SK-N-SH treated with all-trans-retinoic acid at 6 μM for 48 hours (cell line): ENCODE data around the gene TANC1.

Experiments
- ATAC-seq: fragments of 200-7000 bp; cut with Tn5 transposase; 3 replicates; pipeline ENCODE4 v1.9.1; 2020; ENCODE audit warnings: mild to moderate bottlenecking, moderate library complexity
- ARNTL ChIP-seq: fragments of 450-650 bp; formaldehyde crosslinking; IDR thresholded peaks from 2 replicates; pipeline ENCODE4 v1.5.0; 2020; ENCODE audit warnings: low read depth, mild to moderate bottlenecking, moderate library complexity, borderline replicate concordance
- BACH2 ChIP-seq: fragments of 250-450 bp; sonication (Bioruptor Pico); IDR thresholded peaks from 2 replicates; pipeline ENCODE4 v1.9.0; 2021; ENCODE audit warnings: mild to moderate bottlenecking, borderline replicate concordance
- CREB5 ChIP-seq: fragments of 250-450 bp; sonication (Bioruptor Pico); IDR thresholded peaks from 2 replicates; pipeline ENCODE4 v1.5.1; 2020; ENCODE audit warnings: low read depth, mild to moderate bottlenecking, moderate library complexity
- CSDC2 ChIP-seq: fragments of 250-450 bp; sonication (Bioruptor Pico); IDR thresholded peaks from 2 replicates; pipeline ENCODE4 v1.5.0; 2020; ENCODE audit warnings: mild to moderate bottlenecking, moderate library complexity
- ESRRG ChIP-seq: fragments of 250-450 bp; sonication (Bioruptor Pico); IDR thresholded peaks from 2 replicates; pipeline ENCODE4 v1.6.1; 2021; ENCODE audit warnings: mild to moderate bottlenecking
- GLIS3 ChIP-seq: fragments of 250-450 bp; sonication (Bioruptor Pico); IDR thresholded peaks from 2 replicates; pipeline ENCODE4 v1.5.0; 2020; ENCODE audit warnings: mild to moderate bottlenecking, moderate library complexity
- ISL1 ChIP-seq: fragments of 250-450 bp; sonication (Bioruptor Pico); IDR thresholded peaks from 2 replicates; pipeline ENCODE4 v2.1.2; 2022; ENCODE audit warnings: mild to moderate bottlenecking, moderate library complexity
- OSR1 ChIP-seq: fragments of 250-450 bp; sonication (Bioruptor Pico); IDR thresholded peaks from 2 replicates; pipeline ENCODE4 v1.8.0; 2022; ENCODE audit warnings: moderate library complexity, mild to moderate bottlenecking, inconsistent platforms
- PATZ1 ChIP-seq: fragments of 250-450 bp; sonication (Bioruptor Pico); IDR thresholded peaks from 2 replicates; pipeline ENCODE4 v1.8.0; 2020; ENCODE audit warnings: mild to moderate bottlenecking, moderate library complexity, borderline replicate concordance
- PPARA ChIP-seq: fragments of 250-450 bp; sonication (Bioruptor Pico); IDR thresholded peaks from 2 replicates; pipeline ENCODE4 v1.5.0; 2020; ENCODE audit warnings: mild to moderate bottlenecking, borderline replicate concordance
- RARB ChIP-seq: fragments of 250-450 bp; sonication (Bioruptor Pico); IDR thresholded peaks from 2 replicates; pipeline ENCODE4 v1.8.0; 2021; ENCODE audit warnings: mild to moderate bottlenecking, moderate library complexity
- SNAI2 ChIP-seq: fragments of 250-450 bp; sonication (Bioruptor Pico); IDR thresholded peaks from 2 replicates; pipeline ENCODE4 v1.5.0; 2020; ENCODE audit warnings: mild to moderate bottlenecking, moderate library complexity
- TCF4 ChIP-seq: fragments of 250-450 bp; sonication (Bioruptor Pico); IDR thresholded peaks from 2 replicates; pipeline ENCODE4 v1.8.0; 2021; ENCODE audit warnings: mild to moderate bottlenecking, moderate library complexity, borderline replicate concordance
- TOX ChIP-seq: fragments of 250-450 bp; sonication (Bioruptor Pico); IDR thresholded peaks from 2 replicates; pipeline ENCODE4 v1.8.0; 2021; ENCODE audit warnings: mild to moderate bottlenecking, moderate library complexity, borderline replicate concordance
- ZC3H10 ChIP-seq: fragments of 250-450 bp; sonication (Bioruptor Pico); IDR thresholded peaks from 2 replicates; pipeline ENCODE4 v1.5.1; 2021; ENCODE audit warnings: mild to moderate bottlenecking, moderate library complexity
- ZFP3 ChIP-seq: fragments of 250-450 bp; sonication (Bioruptor Pico); IDR thresholded peaks from 2 replicates; pipeline ENCODE4 v1.5.0; 2020; ENCODE audit warnings: mild to moderate bottlenecking, moderate library complexity
- ZFP30 ChIP-seq: fragments of 450-650 bp; formaldehyde crosslinking; IDR thresholded peaks from 2 replicates; pipeline ENCODE4 v1.5.0; 2022; ENCODE audit warnings: mild to moderate bottlenecking, moderate library complexity
- ZNF565 ChIP-seq: fragments of 450-650 bp; formaldehyde crosslinking; conservative IDR thresholded peaks from 2 replicates; pipeline ENCODE4 v1.5.0; 2020; ENCODE audit warnings: low read depth, mild to moderate bottlenecking, moderate library complexity
- ZNF8 ChIP-seq: fragments of 450-650 bp; formaldehyde crosslinking; IDR thresholded peaks from 2 replicates; pipeline ENCODE4 v1.5.0; 2020; ENCODE audit warnings: mild to moderate bottlenecking, moderate library complexity
- TF ChIP-seq, protein P1 (sequence below): fragments of 250-450 bp; sonication (Bioruptor Pico); IDR thresholded peaks from 2 replicates; pipeline ENCODE4 v1.8.0; 2021; ENCODE audit warnings: low read depth, mild to moderate bottlenecking, moderate library complexity, borderline replicate concordance
- TF ChIP-seq, protein P2 (sequence below): fragments of 250-450 bp; sonication (Bioruptor Pico); IDR thresholded peaks from 2 replicates; pipeline ENCODE4 v1.5.0; 2020; ENCODE audit warnings: mild to moderate bottlenecking, moderate library complexity

The TANC1 gene

DNA sequence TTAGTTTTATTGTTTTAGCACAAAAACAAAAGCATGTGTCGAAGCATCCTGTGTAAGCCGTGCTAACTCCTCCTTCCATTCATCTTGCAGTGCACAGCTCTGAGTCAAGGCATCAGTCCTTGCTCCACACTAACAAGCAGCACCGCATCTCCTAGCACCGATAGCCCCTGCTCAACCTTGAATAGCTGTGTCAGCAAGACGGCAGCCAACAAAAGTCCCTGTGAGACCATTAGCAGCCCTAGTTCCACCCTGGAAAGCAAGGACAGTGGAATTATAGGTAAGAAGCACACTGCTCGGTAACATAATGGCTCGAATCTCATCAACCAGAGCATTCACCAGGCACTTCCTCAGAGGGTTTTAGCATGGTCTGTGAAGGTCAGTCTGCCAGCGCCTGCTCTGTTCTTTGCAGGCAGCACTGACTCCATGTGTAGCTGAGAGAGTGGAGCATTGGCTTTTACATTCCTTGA lies 181.9 kb downstream of the TANC1 start:
- no peak for TF ChIP-seq TOX (CRISPR knock-in tag)
- no peak for TF ChIP-seq ISL1 (CRISPR knock-in tag)
- TF ChIP-seq ZNF565 (CRISPR knock-in tag) = no peak
- TF ChIP-seq, protein P1, sequence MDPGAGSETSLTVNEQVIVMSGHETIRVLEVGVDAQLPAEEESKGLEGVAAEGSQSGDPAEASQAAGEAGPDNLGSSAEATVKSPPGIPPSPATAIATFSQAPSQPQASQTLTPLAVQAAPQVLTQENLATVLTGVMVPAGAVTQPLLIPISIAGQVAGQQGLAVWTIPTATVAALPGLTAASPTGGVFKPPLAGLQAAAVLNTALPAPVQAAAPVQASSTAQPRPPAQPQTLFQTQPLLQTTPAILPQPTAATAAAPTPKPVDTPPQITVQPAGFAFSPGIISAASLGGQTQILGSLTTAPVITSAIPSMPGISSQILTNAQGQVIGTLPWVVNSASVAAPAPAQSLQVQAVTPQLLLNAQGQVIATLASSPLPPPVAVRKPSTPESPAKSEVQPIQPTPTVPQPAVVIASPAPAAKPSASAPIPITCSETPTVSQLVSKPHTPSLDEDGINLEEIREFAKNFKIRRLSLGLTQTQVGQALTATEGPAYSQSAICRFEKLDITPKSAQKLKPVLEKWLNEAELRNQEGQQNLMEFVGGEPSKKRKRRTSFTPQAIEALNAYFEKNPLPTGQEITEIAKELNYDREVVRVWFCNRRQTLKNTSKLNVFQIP = no peak
- TF ChIP-seq PATZ1 (CRISPR knock-in tag) = no peak
- TF ChIP-seq PPARA (CRISPR knock-in tag) = no peak
- TF ChIP-seq, protein P2, sequence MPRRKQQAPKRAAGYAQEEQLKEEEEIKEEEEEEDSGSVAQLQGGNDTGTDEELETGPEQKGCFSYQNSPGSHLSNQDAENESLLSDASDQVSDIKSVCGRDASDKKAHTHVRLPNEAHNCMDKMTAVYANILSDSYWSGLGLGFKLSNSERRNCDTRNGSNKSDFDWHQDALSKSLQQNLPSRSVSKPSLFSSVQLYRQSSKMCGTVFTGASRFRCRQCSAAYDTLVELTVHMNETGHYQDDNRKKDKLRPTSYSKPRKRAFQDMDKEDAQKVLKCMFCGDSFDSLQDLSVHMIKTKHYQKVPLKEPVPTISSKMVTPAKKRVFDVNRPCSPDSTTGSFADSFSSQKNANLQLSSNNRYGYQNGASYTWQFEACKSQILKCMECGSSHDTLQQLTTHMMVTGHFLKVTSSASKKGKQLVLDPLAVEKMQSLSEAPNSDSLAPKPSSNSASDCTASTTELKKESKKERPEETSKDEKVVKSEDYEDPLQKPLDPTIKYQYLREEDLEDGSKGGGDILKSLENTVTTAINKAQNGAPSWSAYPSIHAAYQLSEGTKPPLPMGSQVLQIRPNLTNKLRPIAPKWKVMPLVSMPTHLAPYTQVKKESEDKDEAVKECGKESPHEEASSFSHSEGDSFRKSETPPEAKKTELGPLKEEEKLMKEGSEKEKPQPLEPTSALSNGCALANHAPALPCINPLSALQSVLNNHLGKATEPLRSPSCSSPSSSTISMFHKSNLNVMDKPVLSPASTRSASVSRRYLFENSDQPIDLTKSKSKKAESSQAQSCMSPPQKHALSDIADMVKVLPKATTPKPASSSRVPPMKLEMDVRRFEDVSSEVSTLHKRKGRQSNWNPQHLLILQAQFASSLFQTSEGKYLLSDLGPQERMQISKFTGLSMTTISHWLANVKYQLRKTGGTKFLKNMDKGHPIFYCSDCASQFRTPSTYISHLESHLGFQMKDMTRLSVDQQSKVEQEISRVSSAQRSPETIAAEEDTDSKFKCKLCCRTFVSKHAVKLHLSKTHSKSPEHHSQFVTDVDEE (CRISPR knock-in tag) = no peak
- TF ChIP-seq CSDC2 = no peak
- no peak for TF ChIP-seq CREB5 (CRISPR knock-in tag)
- no peak for TF ChIP-seq RARB (CRISPR knock-in tag)
- no peak for TF ChIP-seq ARNTL
- no peak for TF ChIP-seq OSR1 (CRISPR knock-in tag)
- TF ChIP-seq ZFP30 = no peak
- no peak for TF ChIP-seq SNAI2 (CRISPR knock-in tag)
- TF ChIP-seq GLIS3 (CRISPR knock-in tag) = no peak
- TF ChIP-seq ZC3H10 (CRISPR knock-in tag) = no peak
- TF ChIP-seq ESRRG (CRISPR knock-in tag) = no peak
- TF ChIP-seq ZFP3 (CRISPR knock-in tag) = no peak
- no peak for TF ChIP-seq BACH2 (CRISPR knock-in tag)
- TF ChIP-seq, all 23 proteins: peak for 0
- ATAC-seq = no peak

DNA sequence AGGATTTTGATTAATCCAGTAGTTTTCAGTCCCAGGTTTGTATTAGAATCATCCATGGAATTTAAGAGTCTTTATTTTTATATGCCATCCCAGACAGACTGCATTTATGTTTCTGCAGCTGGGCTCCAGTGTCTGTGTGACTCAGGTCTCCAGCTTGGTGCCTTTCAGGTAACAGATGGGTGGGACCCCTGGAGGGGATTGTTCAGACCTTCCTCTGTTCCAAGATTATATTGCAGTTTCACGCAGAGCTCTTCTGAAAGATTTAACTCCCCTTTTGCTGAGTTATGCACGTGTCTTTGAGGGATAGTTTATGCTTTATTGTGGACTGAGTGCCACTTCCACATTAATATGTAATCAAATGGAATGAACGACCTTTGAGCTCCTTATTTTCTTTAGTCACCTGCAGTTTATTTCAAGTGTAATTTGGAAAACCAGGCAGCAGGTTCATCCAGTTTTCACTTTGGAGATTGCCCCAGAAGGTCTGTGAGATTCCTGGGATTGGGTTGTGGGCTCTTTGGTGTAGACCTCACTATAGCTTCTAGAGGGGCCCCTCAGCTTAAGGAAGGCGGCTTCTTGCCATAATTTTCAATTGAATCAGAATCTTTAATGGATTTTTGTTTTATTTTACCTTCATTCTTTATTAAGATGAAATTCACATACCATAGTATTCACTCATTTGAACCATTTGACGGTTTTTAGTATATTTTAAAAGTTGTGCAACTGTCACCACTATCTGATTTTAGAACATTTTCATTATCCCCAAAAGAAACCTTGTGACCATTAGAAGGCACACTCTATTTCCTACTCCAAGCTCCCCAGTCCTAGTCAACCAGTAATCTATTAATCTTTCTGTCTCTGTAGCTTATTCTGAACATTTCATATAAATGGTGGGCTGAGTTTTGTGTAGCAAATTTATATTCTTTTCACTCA lies 183.0 kb downstream of the TANC1 start:
- TF ChIP-seq SNAI2 (CRISPR knock-in tag) (no peak), BACH2 (CRISPR knock-in tag) (no peak), GLIS3 (CRISPR knock-in tag) (no peak), OSR1 (CRISPR knock-in tag) (no peak)
- TF ChIP-seq, all 23 proteins: peak for 0
- ATAC-seq = no peak

GRCh38 chr2:159152128-159152778 lies 183.8 kb downstream of the TANC1 start:
- ATAC-seq = no peak

More at GRCh38 chr2:159152128-159152778, 183.8 kb downstream of the TANC1 start:
- TF ChIP-seq TCF4 (no peak), TOX (CRISPR knock-in tag) (no peak), ZNF8 (CRISPR knock-in tag) (no peak), ESRRG (CRISPR knock-in tag) (no peak), OSR1 (CRISPR knock-in tag) (no peak), SNAI2 (CRISPR knock-in tag) (no peak)
- TF ChIP-seq, all 23 proteins: peak for 0
